H1 (cell line): ENCODE data around the gene RAB24. TPM values are rescaled to one million over a fixed set of nuclear protein-coding genes. Genes with fewer than 3 reads are reported as not detected.

Experiments used
- CTCF ChIA-PET: fragments of 300-600 bp; sonication (Branson Sonifier 250); formaldehyde crosslinking; loops from one replicate; lab custom pipeline; 2021; ENCODE audit not compliant: partially characterized antibody; lab: Charles Lee
- POLR2A ChIA-PET: fragments of 300-600 bp; sonication (Branson Sonifier 250); formaldehyde crosslinking; loops from one replicate; lab custom pipeline; 2021; ENCODE audit warnings: inconsistent platforms; ENCODE audit not compliant: partially characterized antibody; lab: Charles Lee
- DNase-seq, 2 experiments: peaks; one replicate each; pipeline versions ENCODE4 v3.0.0 to v3.0.0-alpha.2; 2010 to 2022; ENCODE audit warnings: low spot score in 2 of 2, low read depth in 1 of 2, mixed read lengths in 1 of 2
- FAIRE-seq: peaks from 2 replicates; lab custom pipeline; 2011; peaks lifted over from hg19 to GRCh38; lab: Jason Lieb, UNC
- H2AFZ ChIP-seq: 2 replicates; pipeline ENCODE4 v1.8.1; 2012; ENCODE audit warnings: low read length, inconsistent platforms
- H2AK5ac ChIP-seq: 2 replicates; pipeline ENCODE4 v1.6.1; 2013; ENCODE audit warnings: low read depth, low read length
- H2BK120ac ChIP-seq: replicated peaks from 2 replicates; pipeline ENCODE3; 2013; ENCODE audit warnings: low read depth, low read length, inconsistent platforms
- H2BK12ac ChIP-seq: 2 replicates; pipeline ENCODE4 v1.6.1; 2013; ENCODE audit warnings: low read depth, low read length
- H2BK15ac ChIP-seq: 2 replicates; pipeline ENCODE4 v1.6.1; 2013; ENCODE audit warnings: low read length
- H2BK20ac ChIP-seq: 2 replicates; pipeline ENCODE4 v1.6.1; 2013; ENCODE audit warnings: low read length
- H2BK5ac ChIP-seq: 2 replicates; pipeline ENCODE4 v1.6.1; 2013; ENCODE audit warnings: low read depth, low read length
- H3K14ac ChIP-seq: 2 replicates; pipeline ENCODE4 v1.6.1; 2013; ENCODE audit warnings: inconsistent platforms; ENCODE audit not compliant: insufficient read length
- H3K18ac ChIP-seq: 2 replicates; pipeline ENCODE4 v1.6.1; 2013; ENCODE audit warnings: low read length; ENCODE audit errors: extremely low read depth
- H3K23ac ChIP-seq: 2 replicates; pipeline ENCODE4 v1.6.1; 2013; ENCODE audit warnings: inconsistent platforms; ENCODE audit not compliant: insufficient read length
- H3K23me2 ChIP-seq: 2 replicates; pipeline ENCODE4 v1.6.1; 2013; ENCODE audit warnings: low read depth, low read length
- H3K27ac ChIP-seq: 2 replicates; pipeline ENCODE4 v1.6.1; 2011; ENCODE audit warnings: low read depth, low read length, inconsistent platforms
- H3K27me3 ChIP-seq, 4 experiments: replicated peaks in 1 of 4; 1 replicate in 1 of 4; 2 replicates in 3 of 4; pipeline versions ENCODE4 v1.6.1 to v1.8.1; 2011 to 2013; ENCODE audit warnings: low read length in 3 of 4, mild to moderate bottlenecking in 3 of 4, inconsistent platforms in 2 of 4, mixed read lengths in 2 of 4, moderate library complexity in 1 of 4; ENCODE audit not compliant: control insufficient read depth in 3 of 4, insufficient read depth in 3 of 4; ENCODE audit errors: extremely low read depth in 1 of 4
- H3K36me3 ChIP-seq, 4 experiments: 2 replicates each; pipeline versions ENCODE4 v1.6.1 to v1.8.1; 2011 to 2013; ENCODE audit warnings: mild to moderate bottlenecking in 4 of 4, low read length in 3 of 4, moderate library complexity in 2 of 4, control low read depth in 1 of 4, inconsistent platforms in 1 of 4; ENCODE audit not compliant: insufficient read depth in 4 of 4, control insufficient read depth in 2 of 4
- H3K4ac ChIP-seq: replicated peaks from 2 replicates; pipeline ENCODE3; 2013; ENCODE audit warnings: low read length, low read depth, mixed read lengths, inconsistent platforms; ENCODE audit not compliant: insufficient read length
- H3K4me1 ChIP-seq, 4 experiments: replicated peaks in 1 of 4; 1 replicate in 1 of 4; 2 replicates in 3 of 4; pipeline versions ENCODE4 v1.6.1 to v1.8.1; 2011 to 2013; ENCODE audit warnings: low read length in 3 of 4, inconsistent platforms in 2 of 4, mixed read lengths in 1 of 4; ENCODE audit not compliant: insufficient read depth in 4 of 4, control insufficient read depth in 3 of 4
- H3K4me2 ChIP-seq, 2 experiments: 2 replicates each; pipeline versions ENCODE4 v1.6.1 to v1.8.1; 2011 to 2013; ENCODE audit warnings: low read depth in 2 of 2, low read length in 2 of 2, control low read depth in 1 of 2, inconsistent platforms in 1 of 2, mild to moderate bottlenecking in 1 of 2; ENCODE audit not compliant: insufficient read depth in 1 of 2
- H3K4me3 ChIP-seq, 4 experiments: fragments of 200-600, 300-600 bp in 1 of 4; sonication (generic), shearing (Covaris generic), sonication (Bioruptor Twin) in 1 of 4; 2 replicates each; pipeline versions ENCODE4 v1.5.1 to v1.8.1; 2011 to 2016; ENCODE audit warnings: low read length in 4 of 4, low read depth in 3 of 4, control low read depth in 2 of 4, inconsistent platforms in 2 of 4, mild to moderate bottlenecking in 2 of 4, mixed read lengths in 1 of 4, moderate library complexity in 1 of 4; ENCODE audit not compliant: insufficient read depth in 2 of 4; ENCODE audit errors: extremely low read depth in 1 of 4
- H3K56ac ChIP-seq: replicated peaks from 2 replicates; pipeline ENCODE3; 2013; ENCODE audit warnings: low read depth, mild to moderate bottlenecking, mixed read lengths, low read length, inconsistent platforms; ENCODE audit not compliant: insufficient read length
- H3K79me1 ChIP-seq: 2 replicates; pipeline ENCODE4 v1.6.1; 2013; ENCODE audit warnings: low read depth, low read length, control low read depth
- H3K79me2 ChIP-seq, 2 experiments: 2 replicates each; pipeline versions ENCODE4 v1.6.1 to v1.8.1; 2012 to 2013; ENCODE audit warnings: low read length in 2 of 2, mild to moderate bottlenecking in 2 of 2, inconsistent platforms in 1 of 2; ENCODE audit not compliant: insufficient read depth in 2 of 2, control insufficient read depth in 1 of 2
- H3K9ac ChIP-seq, 4 experiments: replicated peaks in 1 of 4; 1 replicate in 1 of 4; 2 replicates in 3 of 4; pipeline versions ENCODE4 v1.6.1 to v1.8.1; 2011 to 2013; ENCODE audit warnings: low read depth in 3 of 4, low read length in 3 of 4, control low read depth in 2 of 4, mild to moderate bottlenecking in 2 of 4, moderate library complexity in 2 of 4, inconsistent platforms in 1 of 4; ENCODE audit errors: extremely low read depth in 1 of 4
- H3K9me3 ChIP-seq, 2 experiments: 2 replicates each; pipeline versions ENCODE4 v1.6.1 to v1.8.1; 2012 to 2013; ENCODE audit warnings: mild to moderate bottlenecking in 2 of 2, moderate library complexity in 2 of 2, control low read depth in 1 of 2, inconsistent platforms in 1 of 2, low read depth in 1 of 2, low read length in 1 of 2, mixed read lengths in 1 of 2; ENCODE audit not compliant: insufficient read depth in 2 of 2
- H4K20me1 ChIP-seq, 2 experiments: replicated peaks in 1 of 2; 2 replicates each; pipeline versions ENCODE3 to v1.8.1; 2011 to 2013; ENCODE audit warnings: inconsistent platforms in 2 of 2, low read length in 2 of 2, mild to moderate bottlenecking in 1 of 2; ENCODE audit not compliant: insufficient read depth in 2 of 2, control insufficient read depth in 1 of 2
- H4K5ac ChIP-seq: 2 replicates; pipeline ENCODE4 v1.6.1; 2013; ENCODE audit warnings: low read length, low read depth, mixed read lengths, inconsistent platforms; ENCODE audit not compliant: insufficient read length
- H4K8ac ChIP-seq: 2 replicates; pipeline ENCODE4 v1.8.0; 2013; ENCODE audit warnings: mild to moderate bottlenecking, moderate library complexity, low read length, inconsistent platforms; ENCODE audit not compliant: insufficient read depth; ENCODE audit errors: extremely low read depth
- H4K91ac ChIP-seq: replicated peaks from 2 replicates; pipeline ENCODE3; 2013; ENCODE audit warnings: low read length, mixed read lengths, inconsistent platforms; ENCODE audit not compliant: insufficient read length
- BRCA1 ChIP-seq: IDR thresholded peaks from 2 replicates; pipeline ENCODE4 v1.6.1; 2012; ENCODE audit warnings: low read depth, low read length, improper control_type of control experiment
- GABPA ChIP-seq: IDR thresholded peaks from 2 replicates; pipeline ENCODE4 v1.6.1; 2011; ENCODE audit warnings: mild to moderate bottlenecking, low read length, moderate library complexity, borderline replicate concordance; ENCODE audit not compliant: insufficient read depth
- GTF2F1 ChIP-seq: IDR thresholded peaks from 2 replicates; pipeline ENCODE4 v1.6.1; 2012; ENCODE audit warnings: low read depth, low read length, improper control_type of control experiment, borderline replicate concordance
- MAFK ChIP-seq: IDR thresholded peaks from 2 replicates; pipeline ENCODE4 v1.6.1; 2012; ENCODE audit warnings: low read depth, mild to moderate bottlenecking, improper control_type of control experiment, low read length
- RAD21 ChIP-seq, 2 experiments: IDR thresholded peaks in 1 of 2; conservative IDR thresholded peaks in 1 of 2; 2 replicates each; pipeline ENCODE4 v1.6.1; 2011; ENCODE audit warnings: low read depth in 2 of 2, low read length in 2 of 2, improper control_type of control experiment in 1 of 2, inconsistent platforms in 1 of 2, mild to moderate bottlenecking in 1 of 2, moderate library complexity in 1 of 2
- RFX5 ChIP-seq: IDR thresholded peaks from 2 replicates; pipeline ENCODE4 v1.6.1; 2011; ENCODE audit warnings: low read depth, low read length, improper control_type of control experiment, borderline replicate concordance
- RNF2 ChIP-seq: fragments of 200-900, 300-1000 bp; sonication (generic); IDR thresholded peaks from 2 replicates; pipeline ENCODE4 v1.7.1; 2016; ENCODE audit warnings: borderline replicate concordance, low read depth, mild to moderate bottlenecking, antibody characterized with exemption, low read length; ENCODE audit not compliant: poor library complexity, severe bottlenecking; ENCODE audit errors: missing control alignments
- SIX5 ChIP-seq: IDR thresholded peaks from 2 replicates; pipeline ENCODE4 v1.6.1; 2011; ENCODE audit warnings: mild to moderate bottlenecking, low read depth, low read length
- TCF12 ChIP-seq: IDR thresholded peaks from 2 replicates; pipeline ENCODE4 v1.6.1; 2011; ENCODE audit warnings: low read depth, mild to moderate bottlenecking, low read length
- ZNF274 ChIP-seq: IDR thresholded peaks from 2 replicates; pipeline ENCODE4 v1.7.0; 2012; ENCODE audit warnings: low read length, borderline replicate concordance; ENCODE audit errors: extremely low read depth
- WGBS, 2 experiments: shearing (Covaris generic) in 1 of 2; methylation state at CpG; one replicate each; pipeline versions ENCODE4 v1.1.6 to v1.1.7; 2013 to 2015; ENCODE audit warnings: low lambda C conversion rate in 2 of 2, mixed read lengths in 2 of 2, inconsistent platforms in 1 of 2, low coverage in 1 of 2, missing lambda C conversion rate in 1 of 2; ENCODE audit not compliant: insufficient replicate concordance in 2 of 2, insufficient coverage in 1 of 2, insufficient read length in 1 of 2; ENCODE audit errors: extremely low coverage in 1 of 2, missing lambda C conversion rate in 1 of 2; 5-methylcytosine and 5-hydroxymethylcytosine counted together
- polyA plus RNA-seq, 7 experiments: library from polyadenylated mRNA; depleted of rRNA in 3 of 7; stranded (reverse) in 5 of 7; unstranded in 2 of 7; fragments of >200 nt in 5 of 7; fragments of 200-250 nt in 2 of 7; gene quantifications; 1 replicate in 5 of 7; 2 replicates in 1 of 7; 4 replicates in 1 of 7; pipeline versions ENCODE4 v1.2.1 to v1.2.3, GENCODE V29; 2011 to 2013; ENCODE audit warnings: missing spikeins in 2 of 7, mixed read lengths in 2 of 7
- total RNA-seq: library from RNA; stranded (reverse); fragmentation: NEBNext Ultra II Directional; extraction: Animal tissue kit (Norgen Biotek cat#: 25700); gene quantifications from 2 replicates; pipeline ENCODE4 v1.2.1, GENCODE V29; 2021

Gene RAB24
- total and polyA plus RNA-seq, 2 of the 8 experiments (the other 6 are each of a cell fraction or from before 2014, with no cell fraction given) = 18.8 to 33.8 TPM

GRCh38 chr5:177296581-177296980 lies 6.9 kb downstream of the RAB24 start:
- H3K4ac ChIP-seq = no peak overlapping the region
- peaks cover 0 to 5% (median 2%) of the 10 kb centered on the region in 4 experiments; a peak in 5 of 7 replicates for H3K4me1 ChIP-seq
- H2BK12ac ChIP-seq = no peak overlapping the region
- no peaks in the 10 kb centered on the region for H3K9me3 ChIP-seq
- no peak overlapping the region for H2BK15ac ChIP-seq
- TF ChIP-seq RFX5 (no peak), GTF2F1 (no peak), ZNF274 (no peak), SIX5 (no peak), TCF12 (no peak), RAD21 (IDR thresholded peaks at IDR 0.05 in 1 of 2, conservative IDR thresholded peaks at IDR 0.05 in 1 of 2; ENCODE audit: low read depth in 2 of 2, low read length in 2 of 2) (no peak), RNF2 (no peak), MAFK (no peak), GABPA (no peak), BRCA1 (no peak)
- H3K4me2 ChIP-seq = no peak overlapping the region
- no peak overlapping the region for H4K91ac ChIP-seq
- H2BK20ac ChIP-seq = no peak overlapping the region
- DNase-seq (no peak), FAIRE-seq (no peak)
- CTCF ChIA-PET = interaction anchor here (0.7 to 6.5 kb wide), 3 partner anchors 13 to 184 kb away, joined by 4 to 37 read pairs (median 4); no protein-coding TSS in a partner anchor
- H2BK5ac ChIP-seq = no peak overlapping the region
- no peaks in the 10 kb centered on the region for H3K23me2 ChIP-seq
- peaks cover 5% of the 10 kb centered on the region; the same call in 1 of the 2 replicates for H3K79me1 ChIP-seq
- H3K56ac ChIP-seq = no peak overlapping the region
- H2AFZ ChIP-seq = no peak overlapping the region
- H3K79me2 ChIP-seq = no peaks in the 10 kb centered on the region; a peak in 1 of 4 replicates
- no peak overlapping the region for H3K14ac ChIP-seq
- no peaks in the 10 kb centered on the region for H3K27me3 ChIP-seq
- H3K18ac ChIP-seq = no peak overlapping the region
- H2AK5ac ChIP-seq = no peak overlapping the region
- H4K8ac ChIP-seq = no peak overlapping the region
- H2BK120ac ChIP-seq = no peak overlapping the region
- peaks cover 36 to 57% (median 44%) of the 10 kb centered on the region in 4 experiments for H3K36me3 ChIP-seq
- 86% methylated on average over 4 of the region's 4 CpGs; no CpG with 5 or more reads in 1 of the 2 experiments for WGBS, 2 experiments
- H4K5ac ChIP-seq = no peak overlapping the region
- no peak overlapping the region for H3K23ac ChIP-seq
- POLR2A ChIA-PET = interaction anchor here (1.1 to 12.1 kb wide), 3 partner anchors 9 to 161 kb away, joined by 4 to 111 read pairs (median 8); partner anchors contain the start of gene NSD1
- no peak overlapping the region; a peak in 1 of 7 replicates for H3K9ac ChIP-seq
- H4K20me1 ChIP-seq = peaks cover 10 to 19% of the 10 kb centered on the region in 2 experiments
- no peak overlapping the region for H3K27ac ChIP-seq
- no peak overlapping the region for H3K4me3 ChIP-seq
